OCI-LY3 (cell line): ENCODE measurements around the gene KRTAP10-2.

Experiments used
- H2AFZ ChIP-seq: fragments of 200-600, 300-600 bp; shearing (Covaris generic); 2 replicates; pipeline ENCODE4 v1.6.0; 2014; ENCODE audit warnings: antibody characterized with exemption, low read depth, low read length
- H3K27ac ChIP-seq: fragments of 200-600, 300-600 bp; sonication (generic); 2 replicates; pipeline ENCODE4 v1.5.1; 2014; ENCODE audit warnings: mild to moderate bottlenecking, low read length, moderate library complexity, mixed read lengths
- H3K27me3 ChIP-seq: fragments of 200-600, 300-600 bp; sonication (generic); 2 replicates; pipeline ENCODE4 v1.6.1; 2014; ENCODE audit warnings: low read depth, low read length, mixed read lengths
- H3K36me3 ChIP-seq: fragments of 200-600, 300-600 bp; sonication (generic); replicated peaks from 2 replicates; pipeline ENCODE3; 2014; ENCODE audit warnings: low read depth, low read length, mixed read lengths
- H3K4me1 ChIP-seq: fragments of 300-600, 200-600 bp; sonication (generic); 2 replicates; pipeline ENCODE4 v1.6.1; 2014; ENCODE audit warnings: low read length, mixed read lengths
- H3K4me2 ChIP-seq: fragments of 200-600, 300-600 bp; sonication (generic); 2 replicates; pipeline ENCODE4 v1.6.1; 2014; ENCODE audit warnings: low read length, mixed read lengths
- H3K4me3 ChIP-seq: fragments of 300-600, 200-600 bp; sonication (generic); 2 replicates; pipeline ENCODE4 v1.5.1; 2014; ENCODE audit warnings: antibody characterized with exemption, mild to moderate bottlenecking, low read length, moderate library complexity
- H3K79me2 ChIP-seq: fragments of 300-600, 200-600 bp; shearing (Covaris generic); 2 replicates; pipeline ENCODE4 v1.6.1; 2014; ENCODE audit warnings: mild to moderate bottlenecking, low read length, mixed read lengths
- H3K9ac ChIP-seq: fragments of 300-600, 200-600 bp; shearing (Covaris generic); 2 replicates; pipeline ENCODE4 v1.6.0; 2014; ENCODE audit warnings: mild to moderate bottlenecking, low read length, moderate library complexity
- H3K9me3 ChIP-seq: fragments of 200-600, 300-600 bp; shearing (Covaris generic); 2 replicates; pipeline ENCODE4 v1.6.1; 2014; ENCODE audit warnings: low read length, mixed read lengths; ENCODE audit not compliant: insufficient read depth
- H4K20me1 ChIP-seq: fragments of 200-600, 300-600 bp; sonication (generic); 2 replicates; pipeline ENCODE4 v1.6.1; 2016; ENCODE audit warnings: low read length, mixed read lengths; ENCODE audit not compliant: insufficient read depth
- CTCF ChIP-seq: fragments of 200-600, 300-600 bp; sonication (generic); IDR thresholded peaks from 2 replicates; pipeline ENCODE4 v1.5.1; 2014; ENCODE audit warnings: antibody characterized with exemption, low read length, low read depth
- EZH2phosphoT487 ChIP-seq: fragments of 200-600 bp; shearing (Covaris generic); IDR thresholded peaks from 2 replicates; pipeline ENCODE4 v1.6.1; 2018; ENCODE audit warnings: antibody characterized with exemption, mixed run types, low read depth

Gene KRTAP10-2

GRCh38 chr21:44579833-44580144 lies 28.5 kb upstream of the KRTAP10-2 start:
- H3K4me1 ChIP-seq, result peaks cover 10% of the 10 kb centered on the region
- H3K4me3 ChIP-seq, result no peak overlapping the region
- H3K27ac ChIP-seq, result no peak overlapping the region
- no peaks in the 10 kb centered on the region for H3K9me3 ChIP-seq
- H3K4me2 ChIP-seq, result no peak overlapping the region
- no peak for TF ChIP-seq CTCF
- no peak for TF ChIP-seq EZH2phosphoT487
- H3K27me3 ChIP-seq, result 0 out of 2 replicates have a peak, but pooled peaks cover 3% of the 10 kb centered on the region
- H3K36me3 ChIP-seq, result no peaks in the 10 kb centered on the region
- no peaks in the 10 kb centered on the region for H4K20me1 ChIP-seq
- H3K9ac ChIP-seq, result no peak overlapping the region
- H2AFZ ChIP-seq, result no peak overlapping the region
- H3K79me2 ChIP-seq, result no peaks in the 10 kb centered on the region

- no peaks in the 10 kb centered on the region for H3K79me2 ChIP-seq
Measured at GRCh38 chr21:44579056-44579832, 27.9 kb upstream of the KRTAP10-2 start.

GRCh38 chr21:44578371-44579055 lies 27.2 kb upstream of the KRTAP10-2 start:
- no peak overlapping the region for H3K4me3 ChIP-seq
- no peaks in the 10 kb centered on the region for H3K9me3 ChIP-seq
- H3K36me3 ChIP-seq, result no peaks in the 10 kb centered on the region
- H4K20me1 ChIP-seq, result no peaks in the 10 kb centered on the region
- H3K79me2 ChIP-seq, result no peaks in the 10 kb centered on the region
- H3K27ac ChIP-seq, result no peak overlapping the region
- TF ChIP-seq EZH2phosphoT487 (no peak), CTCF (no peak)
- no peak overlapping the region for H3K9ac ChIP-seq
- H3K27me3 ChIP-seq, result no peaks in the 10 kb centered on the region
- H3K4me2 ChIP-seq, result no peak overlapping the region
- H2AFZ ChIP-seq, result no peak overlapping the region
- peaks cover 3% of the 10 kb centered on the region for H3K4me1 ChIP-seq

More at GRCh38 chr21:44579056-44579832, 27.9 kb upstream of the KRTAP10-2 start:
- Histone ChIP-seq H2AFZ (no peak overlapping the region), H3K4me3 (no peak overlapping the region), H3K9me3 (no peaks in the 10 kb centered on the region), H3K27ac (no peak overlapping the region), H4K20me1 (no peaks in the 10 kb centered on the region), H3K4me1 (peaks cover 10% of the 10 kb centered on the region), H3K27me3 (0 out of 2 replicates have a peak, but pooled peaks cover under 1% of the 10 kb centered on the region), H3K4me2 (no peak overlapping the region), H3K36me3 (no peaks in the 10 kb centered on the region), H3K9ac (no peak overlapping the region)
- no peak for TF ChIP-seq EZH2phosphoT487
- no peak for TF ChIP-seq CTCF

GRCh38 chr21:44576025-44576420 lies 24.7 kb upstream of the KRTAP10-2 start:
- TF ChIP-seq EZH2phosphoT487, result no peak
- no peak for TF ChIP-seq CTCF
- Histone ChIP-seq H2AFZ (no peak overlapping the region), H3K9ac (no peak overlapping the region), H3K9me3 (no peaks in the 10 kb centered on the region), H4K20me1 (no peaks in the 10 kb centered on the region), H3K36me3 (no peaks in the 10 kb centered on the region), H3K79me2 (no peaks in the 10 kb centered on the region), H3K4me3 (no peak overlapping the region), H3K27me3 (no peaks in the 10 kb centered on the region), H3K4me2 (no peak overlapping the region), H3K27ac (no peak overlapping the region), H3K4me1 (no peaks in the 10 kb centered on the region)
